ENCODE data around the gene ELK4.

DNA sequence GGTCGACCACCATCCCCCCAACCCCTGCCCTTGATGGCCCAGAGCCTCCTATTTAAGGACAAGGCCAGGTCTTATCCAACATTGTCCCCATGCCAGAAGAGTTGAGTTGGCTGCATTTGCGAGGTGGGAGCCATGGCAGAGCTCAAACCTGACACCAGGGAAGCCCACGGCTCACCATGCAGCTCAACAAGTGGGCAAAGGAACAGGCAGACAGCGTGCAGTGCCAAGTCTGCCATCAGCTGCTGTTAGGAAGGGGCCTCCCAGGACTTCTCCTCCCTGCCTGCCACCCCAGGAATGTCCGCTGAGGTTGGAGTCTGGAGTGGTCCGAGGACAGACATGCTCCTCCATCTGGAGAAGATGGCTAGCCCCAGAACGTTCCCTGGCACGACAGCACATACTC is 28.6 kb upstream of the ELK4 start:
- TF ChIP-seq NR3C1 (CRISPR knock-in tag; conservative IDR thresholded peaks at IDR 0.05; ENCODE audit: low read depth), result no peak
- TF ChIP-seq, protein P1, sequence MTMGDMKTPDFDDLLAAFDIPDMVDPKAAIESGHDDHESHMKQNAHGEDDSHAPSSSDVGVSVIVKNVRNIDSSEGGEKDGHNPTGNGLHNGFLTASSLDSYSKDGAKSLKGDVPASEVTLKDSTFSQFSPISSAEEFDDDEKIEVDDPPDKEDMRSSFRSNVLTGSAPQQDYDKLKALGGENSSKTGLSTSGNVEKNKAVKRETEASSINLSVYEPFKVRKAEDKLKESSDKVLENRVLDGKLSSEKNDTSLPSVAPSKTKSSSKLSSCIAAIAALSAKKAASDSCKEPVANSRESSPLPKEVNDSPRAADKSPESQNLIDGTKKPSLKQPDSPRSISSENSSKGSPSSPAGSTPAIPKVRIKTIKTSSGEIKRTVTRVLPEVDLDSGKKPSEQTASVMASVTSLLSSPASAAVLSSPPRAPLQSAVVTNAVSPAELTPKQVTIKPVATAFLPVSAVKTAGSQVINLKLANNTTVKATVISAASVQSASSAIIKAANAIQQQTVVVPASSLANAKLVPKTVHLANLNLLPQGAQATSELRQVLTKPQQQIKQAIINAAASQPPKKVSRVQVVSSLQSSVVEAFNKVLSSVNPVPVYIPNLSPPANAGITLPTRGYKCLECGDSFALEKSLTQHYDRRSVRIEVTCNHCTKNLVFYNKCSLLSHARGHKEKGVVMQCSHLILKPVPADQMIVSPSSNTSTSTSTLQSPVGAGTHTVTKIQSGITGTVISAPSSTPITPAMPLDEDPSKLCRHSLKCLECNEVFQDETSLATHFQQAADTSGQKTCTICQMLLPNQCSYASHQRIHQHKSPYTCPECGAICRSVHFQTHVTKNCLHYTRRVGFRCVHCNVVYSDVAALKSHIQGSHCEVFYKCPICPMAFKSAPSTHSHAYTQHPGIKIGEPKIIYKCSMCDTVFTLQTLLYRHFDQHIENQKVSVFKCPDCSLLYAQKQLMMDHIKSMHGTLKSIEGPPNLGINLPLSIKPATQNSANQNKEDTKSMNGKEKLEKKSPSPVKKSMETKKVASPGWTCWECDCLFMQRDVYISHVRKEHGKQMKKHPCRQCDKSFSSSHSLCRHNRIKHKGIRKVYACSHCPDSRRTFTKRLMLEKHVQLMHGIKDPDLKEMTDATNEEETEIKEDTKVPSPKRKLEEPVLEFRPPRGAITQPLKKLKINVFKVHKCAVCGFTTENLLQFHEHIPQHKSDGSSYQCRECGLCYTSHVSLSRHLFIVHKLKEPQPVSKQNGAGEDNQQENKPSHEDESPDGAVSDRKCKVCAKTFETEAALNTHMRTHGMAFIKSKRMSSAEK (CRISPR knock-in tag; IDR thresholded peaks at IDR 0.05; ENCODE audit: borderline replicate concordance), result no peak
- TF ChIP-seq, protein P2, sequence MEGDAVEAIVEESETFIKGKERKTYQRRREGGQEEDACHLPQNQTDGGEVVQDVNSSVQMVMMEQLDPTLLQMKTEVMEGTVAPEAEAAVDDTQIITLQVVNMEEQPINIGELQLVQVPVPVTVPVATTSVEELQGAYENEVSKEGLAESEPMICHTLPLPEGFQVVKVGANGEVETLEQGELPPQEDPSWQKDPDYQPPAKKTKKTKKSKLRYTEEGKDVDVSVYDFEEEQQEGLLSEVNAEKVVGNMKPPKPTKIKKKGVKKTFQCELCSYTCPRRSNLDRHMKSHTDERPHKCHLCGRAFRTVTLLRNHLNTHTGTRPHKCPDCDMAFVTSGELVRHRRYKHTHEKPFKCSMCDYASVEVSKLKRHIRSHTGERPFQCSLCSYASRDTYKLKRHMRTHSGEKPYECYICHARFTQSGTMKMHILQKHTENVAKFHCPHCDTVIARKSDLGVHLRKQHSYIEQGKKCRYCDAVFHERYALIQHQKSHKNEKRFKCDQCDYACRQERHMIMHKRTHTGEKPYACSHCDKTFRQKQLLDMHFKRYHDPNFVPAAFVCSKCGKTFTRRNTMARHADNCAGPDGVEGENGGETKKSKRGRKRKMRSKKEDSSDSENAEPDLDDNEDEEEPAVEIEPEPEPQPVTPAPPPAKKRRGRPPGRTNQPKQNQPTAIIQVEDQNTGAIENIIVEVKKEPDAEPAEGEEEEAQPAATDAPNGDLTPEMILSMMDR (IDR thresholded peaks at IDR 0.05), result no peak
- TF ChIP-seq, protein P3, sequence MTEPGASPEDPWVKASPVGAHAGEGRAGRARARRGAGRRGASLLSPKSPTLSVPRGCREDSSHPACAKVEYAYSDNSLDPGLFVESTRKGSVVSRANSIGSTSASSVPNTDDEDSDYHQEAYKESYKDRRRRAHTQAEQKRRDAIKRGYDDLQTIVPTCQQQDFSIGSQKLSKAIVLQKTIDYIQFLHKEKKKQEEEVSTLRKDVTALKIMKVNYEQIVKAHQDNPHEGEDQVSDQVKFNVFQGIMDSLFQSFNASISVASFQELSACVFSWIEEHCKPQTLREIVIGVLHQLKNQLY (CRISPR knock-in tag; IDR thresholded peaks at IDR 0.05), result no peak
- TF ChIP-seq IRF2 (CRISPR knock-in tag; IDR thresholded peaks at IDR 0.05; ENCODE audit: borderline replicate concordance, low read depth), result no peak
- TF ChIP-seq CREB1 (CRISPR knock-in tag; IDR thresholded peaks at IDR 0.05), result no peak
- no peak for TF ChIP-seq SP1 (CRISPR knock-in tag; conservative IDR thresholded peaks at IDR 0.05)
- TF ChIP-seq, protein P4, sequence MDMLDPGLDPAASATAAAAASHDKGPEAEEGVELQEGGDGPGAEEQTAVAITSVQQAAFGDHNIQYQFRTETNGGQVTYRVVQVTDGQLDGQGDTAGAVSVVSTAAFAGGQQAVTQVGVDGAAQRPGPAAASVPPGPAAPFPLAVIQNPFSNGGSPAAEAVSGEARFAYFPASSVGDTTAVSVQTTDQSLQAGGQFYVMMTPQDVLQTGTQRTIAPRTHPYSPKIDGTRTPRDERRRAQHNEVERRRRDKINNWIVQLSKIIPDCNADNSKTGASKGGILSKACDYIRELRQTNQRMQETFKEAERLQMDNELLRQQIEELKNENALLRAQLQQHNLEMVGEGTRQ (CRISPR knock-in tag; IDR thresholded peaks at IDR 0.05), result no peak
- TF ChIP-seq, protein P5, sequence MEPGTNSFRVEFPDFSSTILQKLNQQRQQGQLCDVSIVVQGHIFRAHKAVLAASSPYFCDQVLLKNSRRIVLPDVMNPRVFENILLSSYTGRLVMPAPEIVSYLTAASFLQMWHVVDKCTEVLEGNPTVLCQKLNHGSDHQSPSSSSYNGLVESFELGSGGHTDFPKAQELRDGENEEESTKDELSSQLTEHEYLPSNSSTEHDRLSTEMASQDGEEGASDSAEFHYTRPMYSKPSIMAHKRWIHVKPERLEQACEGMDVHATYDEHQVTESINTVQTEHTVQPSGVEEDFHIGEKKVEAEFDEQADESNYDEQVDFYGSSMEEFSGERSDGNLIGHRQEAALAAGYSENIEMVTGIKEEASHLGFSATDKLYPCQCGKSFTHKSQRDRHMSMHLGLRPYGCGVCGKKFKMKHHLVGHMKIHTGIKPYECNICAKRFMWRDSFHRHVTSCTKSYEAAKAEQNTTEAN (CRISPR knock-in tag; IDR thresholded peaks at IDR 0.05), result no peak
- TF ChIP-seq CREM (CRISPR knock-in tag; IDR thresholded peaks at IDR 0.05), result no peak
- TF ChIP-seq ESRRA (CRISPR knock-in tag; IDR thresholded peaks at IDR 0.05; ENCODE audit: borderline replicate concordance), result no peak

Measured in WTC11 (cell line).